Measurements from ENCODE around the gene ENPP1.

GRCh38 chr6:131917763-131918649 is 110.2 kb downstream of the ENPP1 start:
- TF ChIP-seq EZH2 (IDR thresholded peaks at IDR 0.05; ENCODE audit: insufficient read depth, low read length): no peak
- no peak for TF ChIP-seq CTCF (IDR thresholded peaks at IDR 0.05; ENCODE audit: insufficient read depth, low read depth, low read length)
